ENCODE data around the gene IDH2. TPM values are rescaled to one million over a fixed set of nuclear protein-coding genes. Genes with fewer than 3 reads are reported as not detected.
"Not testable (repeated sequence)": the region's sequence is repeated elsewhere in the genome, so short reads cannot be mapped to it uniquely, and the experiment has no call there.

Gene IDH2
- total RNA-seq, 1 donor from 2014 or later = 65.2 TPM

GRCh38 chr15:90115783-90116182 is 13.5 kb upstream of the IDH2 start:
- no peak for DNase-seq (ENCODE audit: low spot score)

- no peak for DNase-seq (ENCODE audit: low spot score)
Observed at GRCh38 chr15:90114451-90114901, 12.2 kb upstream of the IDH2 start.

- DNase-seq (ENCODE audit: low spot score) = no peak
Observed at GRCh38 chr15:90113166-90113565, 10.9 kb upstream of the IDH2 start.

- not testable (repeated sequence) for DNase-seq (ENCODE audit: low spot score)
Observed at GRCh38 chr15:90109163-90109751, 7.0 kb upstream of the IDH2 start.

- DNase-seq (ENCODE audit: low spot score) = not testable (repeated sequence)
Observed at GRCh38 chr15:90108038-90108437, 5.8 kb upstream of the IDH2 start.

- no peak for DNase-seq (ENCODE audit: low spot score)
Observed at GRCh38 chr15:90106522-90107117, 4.4 kb upstream of the IDH2 start.

- DNase-seq (ENCODE audit: low spot score) = no peak
Observed at GRCh38 chr15:90105521-90105920, 3.3 kb upstream of the IDH2 start.

- no peak for DNase-seq (ENCODE audit: low spot score)
Observed at GRCh38 chr15:90104551-90104950, 2.3 kb upstream of the IDH2 start.

- DNase-seq (ENCODE audit: low spot score) = no peak
Observed at GRCh38 chr15:90103701-90104329, 1.5 kb upstream of the IDH2 start.

- peak; percentile 64 for DNase-seq (ENCODE audit: low spot score)
Observed at GRCh38 chr15:90101130-90101968, 919 bp downstream of the IDH2 start.

- no peak for DNase-seq (ENCODE audit: low spot score)
Observed at GRCh38 chr15:90099868-90100831, 2.1 kb downstream of the IDH2 start.

GRCh38 chr15:90099072-90099867 is 3.0 kb downstream of the IDH2 start:
- DNase-seq (ENCODE audit: low spot score) = no peak

GRCh38 chr15:90097475-90097874 is 4.8 kb downstream of the IDH2 start:
- no peak for DNase-seq (ENCODE audit: low spot score)

GRCh38 chr15:90095521-90095959 is 6.7 kb downstream of the IDH2 start:
- DNase-seq (ENCODE audit: low spot score) = peak; percentile 73

- no peak for DNase-seq (ENCODE audit: low spot score)
Observed at GRCh38 chr15:90091156-90091931, 10.9 kb downstream of the IDH2 start.

GRCh38 chr15:90090226-90090848 is 11.9 kb downstream of the IDH2 start:
- DNase-seq (ENCODE audit: low spot score) = no peak

- DNase-seq (ENCODE audit: low spot score) = no peak
Observed at GRCh38 chr15:90087454-90088154, 14.7 kb downstream of the IDH2 start.

- no peak for DNase-seq (ENCODE audit: low spot score)
Observed at GRCh38 chr15:90086868-90087268, 15.4 kb downstream of the IDH2 start.

Data from ureter (tissue), 1 donor.